NCI-H748 (cell line): ENCODE data around the gene ZNF664.

Experiments
- DNase-seq: peaks from one replicate; lab custom pipeline; 2025; ENCODE audit not compliant: unreplicated experiment; lab: John Stamatoyannopoulos, UW

Gene ZNF664

DNA sequence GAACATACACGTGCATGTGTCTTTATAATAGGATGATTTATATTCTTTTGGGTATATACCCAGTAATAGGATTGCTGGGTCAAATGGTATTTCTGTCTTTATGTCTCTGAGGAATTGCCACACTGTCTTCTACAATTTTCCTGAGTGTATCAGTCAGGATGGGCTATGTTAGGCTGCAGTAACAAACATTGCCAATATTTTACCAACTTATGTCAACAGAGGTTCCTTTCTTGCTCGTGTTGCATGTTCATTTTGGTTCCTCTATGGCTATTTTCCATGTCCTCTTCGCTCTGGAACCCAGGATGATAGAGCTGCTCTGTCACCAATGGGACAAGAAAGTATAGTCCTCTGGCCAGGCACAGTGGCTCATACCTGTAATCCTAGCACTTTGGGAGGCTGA is 86.7 kb downstream of the ZNF664 start:
- no peak for DNase-seq
